Loucy (cell line): Measurements from ENCODE around the gene ARNT2.

Experiments used
- H2AFZ ChIP-seq: fragments of 200-600 bp; sonication (generic); 2 replicates; pipeline ENCODE4 v1.6.0; 2016; ENCODE audit warnings: antibody characterized with exemption, mild to moderate bottlenecking, low read length, moderate library complexity
- H3F3A ChIP-seq: fragments of 200-600 bp; 2 replicates; pipeline ENCODE4 v1.6.0; 2016; ENCODE audit warnings: antibody characterized with exemption, low read depth, mild to moderate bottlenecking
- H3K27me3 ChIP-seq: fragments of 200-600 bp; sonication (generic); 2 replicates; pipeline ENCODE4 v1.6.1; 2014; ENCODE audit warnings: low read length, mild to moderate bottlenecking; ENCODE audit not compliant: insufficient read depth, poor library complexity, severe bottlenecking
- H3K36me3 ChIP-seq: fragments of 200-600 bp; sonication (generic); 2 replicates; pipeline ENCODE4 v1.6.1; 2016; ENCODE audit warnings: low read length; ENCODE audit not compliant: insufficient read depth
- H3K4me1 ChIP-seq: fragments of 200-600 bp; sonication (generic); 2 replicates; pipeline ENCODE4 v1.5.1; 2014; ENCODE audit warnings: low read length, mild to moderate bottlenecking; ENCODE audit not compliant: insufficient read depth, poor library complexity, severe bottlenecking
- H3K4me2 ChIP-seq: fragments of 200-600 bp; sonication (generic); 2 replicates; pipeline ENCODE4 v1.6.0; 2014; ENCODE audit warnings: antibody characterized with exemption, low read length, low read depth, mild to moderate bottlenecking; ENCODE audit not compliant: poor library complexity, severe bottlenecking
- H3K4me3 ChIP-seq: fragments of 200-600 bp; sonication (generic); 2 replicates; pipeline ENCODE4 v1.5.1; 2014; ENCODE audit warnings: low read length, mild to moderate bottlenecking, mixed read lengths; ENCODE audit not compliant: poor library complexity, severe bottlenecking
- H3K79me2 ChIP-seq: fragments of 200-600 bp; sonication (generic); 2 replicates; pipeline ENCODE4 v1.6.1; 2014; ENCODE audit warnings: low read length; ENCODE audit not compliant: insufficient read depth
- H3K9ac ChIP-seq: fragments of 200-600 bp; sonication (generic); 2 replicates; pipeline ENCODE4 v1.6.0; 2014; ENCODE audit warnings: mild to moderate bottlenecking, low read depth, low read length, moderate library complexity; ENCODE audit not compliant: poor library complexity, severe bottlenecking
- H3K9me2 ChIP-seq: fragments of 200-600 bp; sonication (generic); replicated peaks from 2 replicates; pipeline ENCODE4 v1.6.1; 2016; ENCODE audit warnings: low read depth, low read length, mixed read lengths
- H3K9me3 ChIP-seq: fragments of 200-600 bp; sonication (generic); 2 replicates; pipeline ENCODE4 v1.6.1; 2014; ENCODE audit warnings: mild to moderate bottlenecking, antibody characterized with exemption, low read length, low read depth; ENCODE audit not compliant: insufficient read depth
- H4K20me1 ChIP-seq: fragments of 200-600 bp; sonication (generic); 2 replicates; pipeline ENCODE4 v1.6.0; 2014; ENCODE audit warnings: antibody characterized with exemption, low read length, mild to moderate bottlenecking; ENCODE audit not compliant: insufficient read depth, poor library complexity, severe bottlenecking
- CTCF ChIP-seq: fragments of 200-600 bp; sonication (generic); conservative IDR thresholded peaks from 2 replicates; pipeline ENCODE4 v1.5.1; 2014; ENCODE audit warnings: mild to moderate bottlenecking, antibody characterized with exemption, low read length
- EZH2phosphoT487 ChIP-seq: fragments of 200-600 bp; IDR thresholded peaks from 2 replicates; pipeline ENCODE4 v1.6.1; 2018; ENCODE audit warnings: antibody characterized with exemption, mild to moderate bottlenecking, moderate library complexity, borderline replicate concordance

Gene ARNT2

GRCh38 chr15:80527406-80527805 lies 123.2 kb downstream of the ARNT2 start:
- no peaks in the 10 kb centered on the region for H3K36me3 ChIP-seq
- no peak for TF ChIP-seq CTCF
- TF ChIP-seq EZH2phosphoT487, result no peak
- H4K20me1 ChIP-seq, result no peaks in the 10 kb centered on the region
- H3F3A ChIP-seq, result no peaks in the 10 kb centered on the region
- H3K4me2 ChIP-seq, result no peak overlapping the region
- H3K79me2 ChIP-seq, result no peaks in the 10 kb centered on the region
- H3K4me1 ChIP-seq, result no peaks in the 10 kb centered on the region
- H3K9ac ChIP-seq, result no peak overlapping the region
- no peaks in the 10 kb centered on the region for H3K9me2 ChIP-seq
- H3K4me3 ChIP-seq, result no peak overlapping the region
- no peak overlapping the region for H2AFZ ChIP-seq
- H3K27me3 ChIP-seq, result no peaks in the 10 kb centered on the region
- no peaks in the 10 kb centered on the region for H3K9me3 ChIP-seq

- H3K27me3 ChIP-seq, result no peaks in the 10 kb centered on the region
- H3K4me1 ChIP-seq, result no peaks in the 10 kb centered on the region
Measured at GRCh38 chr15:80527961-80528360, 123.8 kb downstream of the ARNT2 start.

GRCh38 chr15:80530737-80531365 lies 126.7 kb downstream of the ARNT2 start:
- Histone ChIP-seq H3F3A (no peaks in the 10 kb centered on the region), H3K4me1 (no peaks in the 10 kb centered on the region), H3K4me2 (no peak overlapping the region), H3K9me3 (no peaks in the 10 kb centered on the region), H4K20me1 (no peaks in the 10 kb centered on the region), H3K79me2 (no peaks in the 10 kb centered on the region), H3K36me3 (no peaks in the 10 kb centered on the region), H3K4me3 (no peak overlapping the region), H3K27me3 (no peaks in the 10 kb centered on the region), H3K9me2 (no peaks in the 10 kb centered on the region), H3K9ac (no peak overlapping the region), H2AFZ (no peak overlapping the region)
- TF ChIP-seq EZH2phosphoT487 (no peak), CTCF (no peak)

More at GRCh38 chr15:80527961-80528360, 123.8 kb downstream of the ARNT2 start:
- Histone ChIP-seq H3F3A (no peaks in the 10 kb centered on the region), H2AFZ (no peak overlapping the region), H3K36me3 (no peaks in the 10 kb centered on the region), H3K9me3 (no peaks in the 10 kb centered on the region), H3K79me2 (no peaks in the 10 kb centered on the region), H4K20me1 (no peaks in the 10 kb centered on the region), H3K9me2 (no peaks in the 10 kb centered on the region), H3K9ac (no peak overlapping the region), H3K4me2 (no peak overlapping the region), H3K4me3 (no peak overlapping the region)
- TF ChIP-seq EZH2phosphoT487 (no peak), CTCF (no peak)
